Choroid plexus epithelial cell (primary cell): ENCODE data around the gene FNIP1.

Experiments used
- DNase-seq: peaks from one replicate; pipeline ENCODE4 v3.0.0-alpha.2; 2010; ENCODE audit warnings: low read depth
- H3K4me3 ChIP-seq: 2 replicates; pipeline ENCODE4 v1.5.1; 2011; ENCODE audit warnings: low read depth, mild to moderate bottlenecking, control low read depth, low read length, moderate library complexity
- TF ChIP-seq, protein P1 (sequence below): conservative IDR thresholded peaks from 2 replicates; pipeline ENCODE4 v1.5.1; 2011; ENCODE audit warnings: low read depth, mild to moderate bottlenecking, control low read depth, inconsistent platforms, low read length, moderate library complexity

The FNIP1 gene

DNA sequence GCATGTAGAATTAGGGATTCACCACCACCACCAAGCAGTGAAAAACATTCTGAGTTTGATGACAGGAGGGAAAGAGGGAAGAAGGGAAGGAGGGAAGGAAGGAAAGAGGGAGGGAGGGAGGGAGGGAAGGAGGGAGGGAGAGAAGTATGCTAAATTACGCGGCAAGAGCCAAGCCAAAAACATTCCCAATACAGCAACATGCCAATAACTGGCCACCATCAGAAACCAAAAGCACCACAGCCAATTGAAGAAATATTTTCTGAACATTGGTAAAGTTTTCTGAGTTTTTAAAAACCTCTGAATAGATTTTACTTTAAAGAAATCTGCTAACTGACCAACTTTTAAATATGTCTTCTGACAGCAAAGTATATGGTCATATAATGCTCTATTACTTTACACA lies 36.0 kb downstream of the FNIP1 start:
- TF ChIP-seq, protein P1, sequence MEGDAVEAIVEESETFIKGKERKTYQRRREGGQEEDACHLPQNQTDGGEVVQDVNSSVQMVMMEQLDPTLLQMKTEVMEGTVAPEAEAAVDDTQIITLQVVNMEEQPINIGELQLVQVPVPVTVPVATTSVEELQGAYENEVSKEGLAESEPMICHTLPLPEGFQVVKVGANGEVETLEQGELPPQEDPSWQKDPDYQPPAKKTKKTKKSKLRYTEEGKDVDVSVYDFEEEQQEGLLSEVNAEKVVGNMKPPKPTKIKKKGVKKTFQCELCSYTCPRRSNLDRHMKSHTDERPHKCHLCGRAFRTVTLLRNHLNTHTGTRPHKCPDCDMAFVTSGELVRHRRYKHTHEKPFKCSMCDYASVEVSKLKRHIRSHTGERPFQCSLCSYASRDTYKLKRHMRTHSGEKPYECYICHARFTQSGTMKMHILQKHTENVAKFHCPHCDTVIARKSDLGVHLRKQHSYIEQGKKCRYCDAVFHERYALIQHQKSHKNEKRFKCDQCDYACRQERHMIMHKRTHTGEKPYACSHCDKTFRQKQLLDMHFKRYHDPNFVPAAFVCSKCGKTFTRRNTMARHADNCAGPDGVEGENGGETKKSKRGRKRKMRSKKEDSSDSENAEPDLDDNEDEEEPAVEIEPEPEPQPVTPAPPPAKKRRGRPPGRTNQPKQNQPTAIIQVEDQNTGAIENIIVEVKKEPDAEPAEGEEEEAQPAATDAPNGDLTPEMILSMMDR, result no peak
- DNase-seq, result no peak
- no peak overlapping the region for H3K4me3 ChIP-seq

DNA sequence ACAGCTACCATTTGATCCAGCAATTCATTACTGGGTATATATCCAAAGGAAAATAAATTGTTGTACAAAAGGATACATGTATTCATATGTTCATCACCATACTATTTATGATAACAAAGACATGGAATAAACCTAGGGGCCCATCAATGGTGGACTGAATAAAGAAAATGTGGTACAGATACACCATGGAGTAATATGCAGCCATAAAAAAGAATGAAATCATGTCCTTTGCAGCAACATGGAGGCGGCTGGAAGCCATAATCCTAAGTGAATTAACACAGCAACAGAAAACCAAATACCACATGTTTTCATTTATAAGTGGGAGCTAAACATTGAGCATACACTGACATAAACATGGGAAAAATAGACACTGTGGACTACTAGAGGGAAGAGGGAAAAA lies 37.1 kb downstream of the FNIP1 start:
- H3K4me3 ChIP-seq, result no peak overlapping the region
- TF ChIP-seq, protein P1, result no peak
- no peak for DNase-seq

DNA sequence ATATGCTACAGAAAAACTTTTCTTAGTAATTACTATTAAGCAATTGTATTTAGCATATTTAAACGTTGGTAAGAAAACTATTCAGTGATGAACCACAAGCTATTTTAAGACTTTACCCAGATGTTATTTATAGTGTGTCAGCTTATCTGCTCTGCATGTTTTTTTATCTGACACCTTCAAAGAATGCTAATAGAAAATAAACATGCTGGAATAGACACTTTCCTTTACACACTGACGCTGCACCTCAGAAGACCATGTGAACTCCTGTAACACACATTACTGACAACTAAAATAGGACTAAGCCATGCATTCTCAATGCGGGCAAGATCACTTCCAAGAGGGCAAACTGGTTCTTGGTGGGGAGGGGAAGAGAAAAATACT lies 38.3 kb downstream of the FNIP1 start:
- no peak overlapping the region for H3K4me3 ChIP-seq
- DNase-seq, result peak; percentile 58
- TF ChIP-seq, protein P1, result no peak

DNA sequence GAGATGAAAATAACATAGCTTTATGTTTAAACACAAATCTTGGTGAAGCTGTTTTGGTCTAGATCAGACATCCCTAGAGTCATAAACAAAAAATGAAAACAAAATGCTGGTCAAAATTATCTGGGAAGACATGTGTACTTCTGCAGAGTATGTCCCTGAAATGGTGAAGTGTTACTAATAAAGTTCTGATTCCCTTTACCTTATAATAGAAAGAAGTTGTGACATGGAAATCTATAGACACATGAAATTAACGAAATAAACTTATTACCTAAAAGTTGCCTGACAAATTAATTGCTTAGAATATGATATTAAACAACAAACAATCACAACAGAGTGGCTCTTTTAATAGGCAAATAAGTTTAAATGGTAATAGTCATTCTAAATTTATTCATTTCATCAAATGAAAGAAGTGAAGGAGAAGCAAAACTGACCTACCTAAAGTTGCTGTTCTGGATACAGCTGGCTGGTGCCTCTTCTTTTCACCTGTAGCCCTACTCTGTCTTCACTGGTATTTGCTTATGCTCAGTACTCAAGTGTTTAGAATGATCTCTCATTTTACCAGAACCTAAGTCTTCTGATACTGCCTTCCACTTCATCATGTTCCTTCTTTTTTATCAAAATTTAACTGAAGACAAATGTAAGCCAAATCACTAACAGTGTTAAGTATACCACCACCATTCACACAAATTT lies 38.8 kb downstream of the FNIP1 start:
- no peak overlapping the region for H3K4me3 ChIP-seq
- no peak for DNase-seq
- TF ChIP-seq, protein P1, result no peak

DNA sequence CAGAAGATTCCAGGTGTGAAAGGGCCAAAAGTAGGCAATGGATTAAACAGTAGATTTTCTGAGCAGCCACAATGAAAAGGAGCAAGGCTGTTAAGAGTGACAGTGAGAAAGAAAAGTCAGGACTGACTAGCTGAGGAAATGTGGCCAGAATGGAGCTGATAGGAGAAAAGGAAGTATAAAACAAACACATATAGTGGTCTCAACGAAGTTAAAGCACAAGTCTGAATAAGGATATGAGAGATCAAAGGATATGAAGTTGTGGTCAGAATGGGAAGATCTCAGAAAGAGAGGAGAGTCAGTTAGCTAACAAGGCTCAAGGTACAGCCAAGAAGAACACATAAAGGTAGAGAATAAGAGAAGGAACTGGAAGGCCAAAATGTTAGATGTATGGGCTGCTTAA lies 39.9 kb downstream of the FNIP1 start:
- no peak for DNase-seq
- no peak overlapping the region for H3K4me3 ChIP-seq
- TF ChIP-seq, protein P1, result no peak

DNA sequence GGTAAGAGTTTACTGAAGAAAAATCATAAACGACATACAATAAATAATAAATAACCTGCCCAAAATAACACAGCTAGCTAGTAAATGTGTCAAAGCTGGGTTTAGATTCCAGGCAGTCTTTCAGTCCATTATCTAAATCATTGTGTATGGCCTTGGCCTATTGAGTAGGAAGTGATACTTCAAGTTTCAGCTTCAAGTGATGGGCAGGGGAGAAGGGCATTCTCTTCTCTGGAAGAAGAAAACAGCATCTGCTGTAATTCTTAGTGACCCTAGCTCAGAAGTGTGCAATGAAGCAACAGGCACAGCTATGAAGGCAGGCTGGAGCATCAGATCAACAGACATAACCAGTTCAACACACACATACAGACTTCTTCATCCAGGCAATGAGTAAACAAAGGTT lies 42.5 kb downstream of the FNIP1 start:
- no peak overlapping the region for H3K4me3 ChIP-seq
- no peak for DNase-seq
- TF ChIP-seq, protein P1, result no peak

DNA sequence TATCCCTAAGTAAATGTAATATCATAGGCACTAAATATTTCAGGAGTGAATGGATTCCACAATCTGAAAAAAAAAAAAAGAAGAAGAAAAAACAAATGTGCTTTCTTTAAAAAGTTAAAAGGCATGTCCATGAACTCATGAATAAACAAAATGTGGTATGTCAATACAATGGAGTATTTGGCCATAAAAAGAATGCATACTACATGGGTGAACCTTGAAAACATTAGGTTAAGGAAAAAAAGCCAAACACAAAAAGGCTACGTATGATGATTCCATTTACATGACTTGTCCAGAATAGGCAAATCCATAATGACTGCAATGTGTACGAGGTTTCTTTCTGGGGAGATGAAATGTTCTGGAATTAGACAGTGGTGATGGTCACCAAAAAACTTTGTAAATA lies 45.3 kb downstream of the FNIP1 start:
- TF ChIP-seq, protein P1, result no peak
- DNase-seq, result no peak
- H3K4me3 ChIP-seq, result no peak overlapping the region
